Measurements from ENCODE around the gene GREM1. TPM values are rescaled to one million over a fixed set of nuclear protein-coding genes. Genes with fewer than 3 reads are reported as not detected.

GREM1 gene
- total RNA-seq, 1 experiment from 2014 or later = not detected

DNA sequence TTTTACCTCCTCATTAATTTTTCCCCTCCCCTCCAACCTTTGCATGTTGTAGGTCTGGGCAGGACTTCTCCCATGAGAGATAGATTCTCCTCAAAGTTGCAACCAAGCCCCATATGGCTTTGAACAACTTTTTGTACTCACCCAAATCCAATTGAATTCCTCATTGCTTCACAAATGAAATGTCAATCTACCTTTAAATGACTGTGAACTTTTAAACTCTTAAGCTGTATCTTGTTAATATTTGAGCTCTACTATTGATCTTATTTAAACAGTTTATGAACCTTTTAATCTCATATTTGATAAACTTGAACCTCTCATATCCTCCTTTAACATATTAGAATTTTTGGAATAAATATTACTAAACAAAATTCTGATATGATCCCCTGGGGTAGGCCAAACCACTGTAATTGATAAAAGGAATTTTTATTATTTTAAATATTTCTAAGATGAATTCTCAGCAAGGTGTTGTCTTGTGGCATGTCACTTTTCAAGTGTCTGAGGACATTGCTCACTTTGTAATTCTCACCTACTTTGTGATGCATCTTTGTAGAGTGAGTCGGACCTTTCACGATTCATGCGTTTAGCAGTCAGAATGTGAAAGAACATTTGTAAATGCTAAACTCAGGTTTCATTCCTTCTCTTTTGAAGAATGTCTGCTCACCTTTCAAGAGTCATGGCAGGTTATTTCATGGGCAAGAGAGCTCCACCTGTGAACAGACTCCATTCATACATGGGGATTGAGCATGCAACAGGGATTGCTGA lies 23.4 kb upstream of the GREM1 start:
- DNase-seq (ENCODE audit: low spot score) = no peak

DNA sequence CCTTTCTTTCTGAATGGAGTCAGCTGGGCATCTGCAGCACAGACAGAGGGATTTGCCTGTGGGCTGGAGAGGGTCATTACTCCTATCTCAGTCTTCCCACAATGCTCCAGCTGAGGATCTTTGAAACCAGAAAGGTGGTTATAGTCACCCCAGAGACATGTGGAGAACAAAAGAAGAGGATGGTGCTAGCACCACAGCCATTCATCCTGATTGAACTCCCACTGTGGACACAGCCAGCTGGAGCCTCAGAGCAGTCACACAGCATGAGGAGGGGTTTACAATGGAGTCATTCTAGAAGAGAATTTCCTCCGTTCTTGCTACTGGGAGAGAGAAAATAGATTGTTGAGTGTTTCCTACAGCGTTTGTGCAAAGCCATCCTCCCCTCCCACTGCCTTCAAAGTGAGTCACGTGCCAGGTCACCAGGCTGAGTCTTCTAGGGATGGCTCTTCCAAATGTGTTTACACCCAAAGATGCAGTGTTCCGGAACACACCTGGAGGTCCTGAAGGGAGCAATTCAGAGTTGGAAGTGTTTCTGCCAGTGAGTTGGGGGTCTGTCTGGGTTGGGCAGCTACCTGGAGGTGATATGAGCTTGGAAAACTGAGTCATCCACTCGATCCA lies 18.9 kb upstream of the GREM1 start:
- no peak for DNase-seq (ENCODE audit: low spot score)

DNA sequence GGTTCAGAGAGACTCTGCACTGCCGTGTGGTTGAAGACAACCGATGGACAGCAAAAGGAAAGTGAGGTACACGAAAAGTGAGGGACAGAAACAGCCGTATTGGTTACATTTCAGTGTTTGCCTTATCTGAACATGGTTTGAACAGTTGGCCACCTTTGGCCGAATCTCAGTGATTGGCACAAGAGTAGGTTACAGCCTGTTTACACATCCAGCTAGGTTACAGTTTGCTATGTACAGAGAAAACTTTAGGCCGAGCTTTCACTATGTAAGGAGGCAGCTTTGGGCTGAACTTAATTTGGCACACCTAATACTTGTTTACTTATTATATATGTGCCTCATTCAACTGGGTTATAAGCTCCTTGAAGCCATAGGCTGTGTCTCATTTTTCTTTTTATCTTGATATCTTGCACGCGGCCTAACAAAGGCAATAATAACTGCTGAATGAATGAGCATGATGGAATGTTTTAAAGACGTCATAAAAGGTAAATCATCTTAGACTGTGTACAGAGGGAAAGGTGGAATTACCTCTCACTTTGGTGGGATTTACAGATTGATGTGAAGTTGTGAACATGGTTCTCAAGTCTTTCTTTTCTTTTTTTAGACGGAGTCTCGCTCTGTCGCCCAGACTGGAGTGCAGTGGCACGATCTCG lies 17.2 kb upstream of the GREM1 start:
- DNase-seq (ENCODE audit: low spot score) = no peak

DNA sequence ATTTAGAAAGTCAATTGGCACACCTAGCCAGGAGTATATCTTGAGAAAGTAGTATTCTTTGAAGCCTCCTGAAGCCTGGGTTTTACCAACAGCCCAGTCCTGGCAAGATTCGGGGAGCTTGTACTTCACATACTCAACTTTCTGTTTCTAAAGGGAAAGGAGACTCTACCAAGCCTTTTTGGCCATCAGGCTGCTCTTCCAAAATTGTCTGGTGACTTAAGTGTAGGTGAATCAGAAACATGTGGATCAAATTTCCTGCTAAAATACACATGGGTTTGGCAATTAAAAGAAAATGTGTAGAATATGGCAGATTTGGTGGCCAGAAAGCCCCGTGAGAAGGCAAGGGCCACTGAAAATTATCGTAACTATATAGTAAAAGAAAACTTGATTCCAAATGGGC lies 15.9 kb upstream of the GREM1 start:
- DNase-seq (ENCODE audit: low spot score) = no peak

DNA sequence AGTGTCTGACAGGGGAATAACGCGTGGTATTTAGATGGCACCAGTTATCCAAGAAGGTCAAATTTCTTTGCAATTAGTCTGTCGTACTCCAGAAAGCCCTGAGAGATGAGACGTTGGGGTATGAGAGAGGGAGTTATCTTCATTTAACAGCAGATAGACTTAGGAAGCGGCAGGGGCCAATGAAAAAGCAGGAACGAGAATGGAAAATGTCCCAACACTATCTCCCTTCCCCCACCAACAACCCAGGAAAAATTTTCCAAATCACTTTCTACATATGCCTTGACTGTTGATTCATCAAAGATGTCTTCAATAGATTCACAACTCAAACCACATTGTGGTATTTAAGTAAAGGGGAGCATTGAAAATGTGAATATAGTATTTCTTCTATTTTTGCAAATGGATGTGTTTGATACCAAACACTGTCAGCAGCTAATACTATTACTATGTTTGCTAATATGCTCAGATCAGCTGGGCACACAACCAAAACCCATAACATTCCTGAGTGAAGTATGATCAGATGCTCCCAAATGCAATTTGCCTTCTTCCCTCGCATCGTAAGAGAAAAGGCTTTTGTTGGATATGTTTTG lies 13.3 kb upstream of the GREM1 start:
- DNase-seq (ENCODE audit: low spot score) = no peak

DNA sequence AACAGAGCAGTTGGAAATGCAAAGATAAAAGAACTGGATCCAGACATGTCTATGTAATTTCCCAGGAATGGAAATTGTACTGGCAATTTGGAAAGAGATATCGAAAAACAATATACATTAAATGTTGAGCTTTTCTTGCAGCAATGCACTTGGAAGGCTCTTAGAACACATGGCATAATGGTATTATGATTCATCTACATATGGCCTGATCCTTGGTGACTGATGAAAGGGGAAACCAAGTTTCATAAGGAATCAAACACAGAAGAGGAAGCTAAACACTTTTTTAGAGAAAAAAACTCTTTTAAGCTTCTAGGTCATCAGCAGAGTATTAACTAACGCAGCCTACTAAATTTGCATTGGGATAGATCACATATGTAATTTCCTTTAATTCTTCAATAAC lies 12.4 kb upstream of the GREM1 start:
- DNase-seq (ENCODE audit: low spot score) = no peak

DNA sequence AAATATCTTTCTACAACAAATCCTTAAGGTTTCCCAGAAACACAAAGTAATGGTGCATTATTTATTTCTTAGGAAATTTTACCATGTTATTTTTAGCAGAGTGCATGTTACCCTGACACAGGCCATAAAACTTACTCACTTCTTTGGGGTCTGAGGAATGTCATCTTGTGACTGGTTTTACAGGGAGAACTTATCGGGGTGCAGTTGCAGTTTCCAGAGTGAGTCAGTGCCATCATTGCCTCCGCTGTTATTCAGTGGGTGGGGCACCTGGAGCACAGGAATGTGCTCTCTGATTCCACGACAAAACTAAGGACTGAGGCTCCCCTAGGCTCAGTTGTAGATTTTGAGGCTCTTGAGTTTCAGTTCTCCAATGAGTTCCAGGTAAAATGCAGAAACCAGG lies 11.1 kb upstream of the GREM1 start:
- DNase-seq (ENCODE audit: low spot score) = no peak

DNA sequence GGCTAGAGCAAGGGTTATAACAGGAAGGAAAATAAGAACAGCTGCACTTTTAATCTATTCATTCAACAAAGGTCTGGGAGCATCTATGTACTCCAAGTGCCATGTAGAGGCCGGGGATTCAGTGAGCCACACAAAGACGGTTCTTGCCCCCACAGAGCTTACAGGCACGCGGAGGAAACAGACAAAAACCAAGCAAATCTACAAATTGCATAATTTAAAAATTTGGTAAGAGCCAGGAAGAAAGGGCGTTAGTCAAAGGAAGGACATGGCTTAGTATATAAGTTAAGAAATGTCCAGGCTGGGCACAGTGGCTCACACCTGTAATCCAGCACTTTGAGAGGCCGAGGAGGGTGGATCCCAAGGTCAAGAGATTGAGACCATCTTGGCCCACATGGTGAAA lies 10.4 kb upstream of the GREM1 start:
- DNase-seq (ENCODE audit: low spot score) = no peak

DNA sequence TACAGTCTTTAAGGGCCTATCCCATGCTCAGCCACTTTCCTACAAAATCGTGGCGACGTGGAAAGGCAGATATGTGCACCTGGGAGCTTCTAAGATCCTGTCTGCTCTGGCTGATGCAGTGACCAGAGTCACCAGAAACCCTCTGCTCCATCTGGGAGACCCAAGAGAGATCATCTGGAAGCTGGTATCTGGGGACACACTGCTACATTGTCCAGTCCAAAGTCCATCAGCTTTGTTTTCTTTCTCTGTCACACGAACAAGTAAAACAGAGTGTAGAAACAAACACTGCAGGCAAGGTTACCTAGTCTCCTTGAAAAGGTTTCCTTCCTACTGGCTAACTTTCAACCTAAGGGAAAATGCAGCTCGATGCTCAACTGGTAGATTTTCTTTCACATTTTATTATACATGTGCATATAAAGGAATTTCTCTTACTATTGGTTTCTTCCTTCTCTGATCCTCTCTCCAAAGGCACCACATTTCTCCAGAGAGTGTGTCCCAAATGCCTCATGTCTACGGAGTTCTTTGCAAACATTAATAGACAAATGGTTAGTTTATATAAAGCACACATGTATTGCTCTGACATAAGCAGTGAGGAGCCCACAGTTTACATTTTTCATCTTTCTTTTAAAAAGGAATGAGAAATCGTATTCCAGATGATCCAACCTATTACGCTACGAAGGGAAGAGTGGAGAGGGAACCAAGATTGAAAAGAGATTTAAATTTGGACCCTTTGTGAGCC lies 8.3 kb upstream of the GREM1 start:
- DNase-seq (ENCODE audit: low spot score) = no peak

DNA sequence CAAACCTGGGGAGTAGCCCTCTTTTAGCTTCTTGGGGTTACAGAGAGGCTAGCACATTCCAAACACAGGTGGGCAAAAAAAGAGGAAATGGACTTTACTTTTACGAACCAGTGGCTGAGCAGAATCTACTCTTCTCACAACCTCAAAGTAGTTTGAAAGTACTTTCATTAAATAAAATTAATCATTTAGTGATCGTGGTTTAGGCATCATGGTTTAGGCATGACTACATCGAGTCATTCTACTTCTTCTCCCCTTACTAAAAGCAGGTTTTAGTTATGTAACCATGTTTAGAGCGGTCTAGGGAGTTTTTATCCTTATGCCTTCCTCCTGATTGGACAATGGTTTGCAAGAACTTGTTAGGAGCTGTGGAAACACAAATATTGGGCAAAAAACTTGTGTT lies 2.5 kb upstream of the GREM1 start:
- peak; percentile 71 for DNase-seq (ENCODE audit: low spot score)

DNA sequence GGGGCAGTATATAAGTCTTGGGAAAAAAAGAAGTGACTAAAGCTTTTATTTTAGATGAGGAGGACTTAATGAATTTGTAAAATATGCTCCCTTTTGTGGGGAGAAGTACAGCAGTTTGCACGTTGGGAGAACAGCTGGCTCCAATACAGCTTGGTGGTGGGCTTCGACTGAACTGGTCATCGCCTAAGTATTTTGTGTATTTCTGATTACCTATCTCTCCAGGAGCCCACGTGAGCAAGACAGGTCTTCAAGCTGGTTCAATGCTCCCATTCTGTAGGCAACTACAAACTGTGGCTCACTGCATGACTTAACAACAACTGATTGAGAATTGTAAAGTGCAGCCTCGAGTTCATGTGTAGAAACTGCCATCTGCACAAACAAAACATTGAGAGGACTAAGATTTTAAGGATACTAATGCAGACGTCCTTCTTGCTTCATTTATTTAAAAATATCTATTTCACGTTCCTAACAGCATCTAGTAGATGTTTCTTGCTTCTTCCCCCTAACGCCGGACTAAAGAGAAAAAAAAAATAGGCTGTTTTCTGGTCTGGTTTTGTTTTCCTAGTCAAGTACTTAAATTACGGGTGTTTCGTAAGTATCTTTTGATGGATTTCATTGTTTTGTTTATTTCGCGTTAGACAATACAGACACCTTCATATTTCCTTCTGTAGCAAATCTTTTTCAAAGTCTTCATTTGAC lies 1.4 kb upstream of the GREM1 start:
- DNase-seq (ENCODE audit: low spot score) = no peak

DNA sequence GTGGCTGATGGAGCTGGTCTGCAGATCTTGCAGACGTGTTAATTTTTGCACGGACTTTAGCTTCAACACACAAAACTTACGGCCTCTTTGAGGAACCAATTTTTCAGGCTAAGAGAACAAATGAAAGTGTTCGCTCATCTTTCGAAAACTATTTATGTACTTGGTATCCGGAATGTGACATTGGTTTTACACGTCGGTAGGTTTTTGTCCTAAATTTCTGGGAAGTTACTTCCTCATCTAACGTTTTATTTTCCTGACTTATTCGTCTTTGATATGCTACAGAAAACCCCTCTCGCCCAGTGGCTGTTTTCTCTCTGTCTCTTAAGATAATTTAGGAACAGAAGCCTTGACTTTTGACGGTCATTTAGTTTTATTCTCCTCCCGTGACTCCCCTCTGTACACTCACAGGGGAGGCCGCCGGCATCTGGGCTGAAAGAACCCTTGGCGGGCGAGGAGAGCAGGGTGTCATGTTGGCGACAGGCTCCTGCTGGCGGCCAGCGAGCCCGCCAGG lies 834 bp upstream of the GREM1 start:
- DNase-seq (ENCODE audit: low spot score) = no peak

DNA sequence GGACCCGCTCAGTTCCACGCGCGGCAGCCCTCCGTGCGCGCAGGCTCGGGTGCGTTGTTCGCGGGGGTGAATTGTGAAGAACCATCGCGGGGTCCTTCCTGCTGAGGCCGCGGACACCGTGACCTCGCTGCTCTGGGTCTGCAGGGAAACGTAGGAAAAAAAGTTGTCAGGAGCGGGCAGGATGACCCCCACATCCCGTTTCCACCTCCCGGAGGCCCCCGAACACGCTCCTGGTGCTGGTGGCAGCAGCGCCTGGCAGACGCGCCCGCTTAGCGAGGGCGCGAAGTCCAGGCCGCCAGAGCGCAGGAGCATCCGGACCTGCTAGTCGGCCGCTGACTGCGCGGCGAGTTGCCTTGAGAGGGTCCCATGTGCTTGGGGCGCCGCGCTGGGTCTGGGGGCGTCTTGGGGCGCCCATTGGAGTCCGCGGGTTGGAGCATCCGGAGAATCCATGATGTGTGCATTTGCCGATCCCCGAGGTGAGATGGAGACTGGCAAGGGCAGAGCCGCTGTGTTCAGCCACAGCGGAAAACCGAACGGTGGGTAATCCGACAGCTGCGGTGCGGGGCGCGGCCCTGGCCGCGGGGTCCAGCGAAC lies 520 bp downstream of the GREM1 start:
- DNase-seq (ENCODE audit: low spot score) = no peak

DNA sequence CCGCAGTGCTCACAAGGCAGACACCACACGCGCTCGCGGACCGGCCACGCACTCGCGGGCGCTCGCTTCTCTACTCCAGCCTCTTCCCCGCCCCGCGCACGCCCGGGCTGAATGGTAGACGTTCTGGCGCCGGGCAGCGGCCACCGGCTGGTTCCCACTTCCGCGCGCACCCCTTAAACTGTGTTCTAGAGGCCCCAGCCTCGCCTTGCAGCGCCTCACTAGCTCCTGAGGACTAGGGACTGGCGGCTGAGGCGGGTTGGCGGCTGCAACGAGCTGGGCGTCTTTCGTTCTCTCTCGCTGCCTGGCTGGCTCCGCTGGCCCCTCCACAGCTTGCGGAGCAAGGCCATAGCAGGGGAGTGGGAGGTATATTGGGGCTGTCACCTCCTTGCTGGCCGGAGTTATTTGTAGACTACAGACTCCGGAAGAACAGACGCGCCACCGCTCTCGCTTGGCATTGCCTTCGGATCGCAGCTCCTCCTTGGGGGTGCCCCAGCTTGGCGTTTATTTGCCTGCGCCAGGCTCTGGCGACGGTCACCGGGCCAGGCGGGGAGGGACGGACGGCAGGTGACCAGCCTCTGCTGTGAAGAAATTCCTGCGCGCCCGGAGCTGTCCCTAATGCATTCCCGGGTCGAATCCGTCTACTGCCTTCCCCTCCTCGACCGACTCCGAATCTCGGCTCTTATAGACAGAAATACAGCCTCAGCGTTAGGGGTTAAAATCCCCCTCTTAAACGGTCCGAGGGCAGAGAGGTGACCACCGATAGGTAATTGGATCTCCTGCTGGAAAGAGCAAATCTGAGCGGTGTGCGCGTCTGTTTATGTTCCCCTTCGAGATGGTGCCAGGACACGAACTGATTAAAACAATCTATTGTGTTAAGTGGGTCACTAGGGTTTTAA lies 1.3 kb downstream of the GREM1 start:
- DNase-seq (ENCODE audit: low spot score) = no peak

DNA sequence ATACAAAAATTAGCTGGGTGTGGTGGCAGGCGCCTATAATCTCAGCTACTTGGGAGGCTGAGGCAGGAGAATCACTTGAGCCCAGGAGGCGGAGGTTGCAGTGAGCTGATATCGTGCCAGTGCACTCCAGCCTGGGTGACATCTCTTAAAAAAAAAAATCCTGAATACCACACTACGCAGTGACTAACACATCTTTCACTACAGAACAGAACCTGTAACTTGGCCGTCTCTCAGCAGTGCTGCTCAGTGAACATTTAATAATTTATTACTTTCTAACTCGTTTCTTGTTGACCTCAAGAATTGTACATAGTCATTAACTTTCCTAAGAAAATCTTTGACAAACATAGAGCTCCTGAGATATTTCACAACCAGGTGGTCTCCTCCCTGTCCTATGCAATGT lies 3.8 kb downstream of the GREM1 start:
- no peak for DNase-seq (ENCODE audit: low spot score)

DNA sequence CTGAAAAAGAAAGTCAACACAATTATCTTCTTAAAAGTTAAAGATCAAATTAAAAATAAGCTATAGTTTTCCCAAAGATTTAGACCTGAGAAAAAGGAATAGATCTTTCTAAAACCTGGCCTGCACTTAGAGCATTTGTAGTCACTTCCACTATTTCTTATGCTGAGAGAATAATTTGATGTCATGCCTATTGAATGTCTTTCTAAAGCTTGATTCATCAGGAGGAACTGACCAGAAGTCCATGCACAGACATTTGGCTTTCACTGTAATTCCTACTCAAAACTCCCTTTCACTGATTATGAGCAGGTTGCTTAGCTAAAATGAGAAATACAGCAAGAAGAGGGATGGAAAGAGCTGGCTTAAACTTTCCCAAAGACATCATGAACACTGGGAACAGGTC lies 4.3 kb downstream of the GREM1 start:
- DNase-seq (ENCODE audit: low spot score) = no peak

DNA sequence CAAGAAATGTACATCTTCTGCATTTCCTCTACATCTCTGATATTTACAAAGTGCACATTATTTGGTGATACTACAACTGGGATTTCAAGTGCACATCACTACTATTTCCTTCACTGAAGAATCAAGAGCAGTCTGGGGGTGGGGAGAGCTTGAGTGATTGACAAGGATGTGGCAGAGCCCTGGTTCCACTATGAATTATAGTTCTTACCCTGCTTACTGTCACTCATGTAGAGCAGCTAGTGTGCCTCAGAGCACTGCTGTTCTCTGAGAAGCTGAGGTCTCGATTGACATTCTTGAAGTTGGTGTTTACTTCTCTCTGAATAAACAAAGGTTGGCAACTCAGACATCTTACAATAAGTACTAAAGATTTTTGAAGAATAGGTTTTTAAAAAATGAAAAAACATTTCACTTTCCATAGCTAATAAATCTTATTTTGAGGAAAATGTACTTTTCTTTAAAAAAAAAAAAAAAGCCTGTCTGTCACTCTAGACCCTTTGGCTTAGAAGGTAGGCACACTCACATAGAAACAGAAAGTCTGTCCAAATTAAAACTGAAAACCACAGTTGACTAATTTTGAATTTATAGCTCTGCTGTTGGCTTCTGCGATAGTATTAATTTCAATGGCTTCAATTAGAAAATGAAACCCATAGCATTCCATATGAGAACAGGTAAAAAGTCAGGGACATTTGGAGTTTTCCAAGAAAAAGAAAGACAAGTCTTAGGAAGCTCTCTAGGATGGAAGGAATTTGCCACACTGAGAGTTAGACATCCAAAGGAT lies 5.6 kb downstream of the GREM1 start:
- no peak for DNase-seq (ENCODE audit: low spot score)

DNA sequence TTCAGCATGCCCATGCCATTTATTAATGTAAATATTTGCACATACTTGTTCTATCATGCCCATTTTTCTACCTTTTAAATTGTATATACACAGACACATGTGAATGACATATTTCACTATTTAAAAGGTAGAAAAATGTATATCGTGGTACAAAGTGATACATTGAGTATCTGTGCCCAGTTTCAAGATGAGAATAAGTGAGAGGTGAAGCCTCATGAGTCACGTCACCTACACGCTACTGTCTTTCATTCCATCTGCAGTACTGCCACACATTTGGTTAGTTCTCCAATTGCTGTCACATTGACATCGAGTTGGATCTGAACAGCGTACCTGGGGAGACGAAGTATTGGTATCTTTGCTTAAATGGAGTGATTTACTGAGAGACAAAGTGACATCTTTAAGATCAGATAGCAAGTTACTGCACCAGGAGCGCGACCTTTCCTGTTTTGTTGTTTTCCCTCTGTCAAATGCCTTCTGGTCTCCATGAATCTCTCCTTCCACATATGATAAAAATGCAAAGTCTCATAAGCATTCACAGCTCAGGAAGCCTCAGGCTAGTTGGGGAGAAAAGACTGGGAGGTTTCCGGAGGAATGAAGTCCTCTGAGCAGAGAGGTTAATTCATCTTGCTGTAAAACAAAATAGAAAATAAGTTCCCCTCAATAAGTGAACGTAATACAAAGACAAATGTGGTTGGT lies 12.0 kb downstream of the GREM1 start:
- DNase-seq (ENCODE audit: low spot score) = no peak

Measured in H4 (cell line).